Measurements from ENCODE around the gene SNU13. TPM values are rescaled to one million over a fixed set of nuclear protein-coding genes. Genes with fewer than 3 reads are reported as not detected.
A peak's percentile ranks its signal among the peaks of the same experiment; 100 is the strongest.
"Not testable (repeated sequence)": the region's sequence is repeated elsewhere in the genome, so short reads cannot be mapped to it uniquely, and the experiment has no call there.

SNU13 gene
- total RNA-seq, 4 donors from 2014 or later, result 99.0 to 169 (median 126) TPM

- TF ChIP-seq CTCF (IDR thresholded peaks at IDR 0.05), result no peak
- ATAC-seq (ENCODE audit: low FRiP score), result no peak
- DNase-seq (ENCODE audit: low spot score), result no peak
Observed at GRCh38 chr22:41690476-41690875, 1.8 kb upstream of the SNU13 start.

- ATAC-seq (ENCODE audit: low FRiP score) (peak; percentile 29), DNase-seq (ENCODE audit: low spot score) (no peak)
Observed at GRCh38 chr22:41687901-41688364, 734 bp downstream of the SNU13 start.

GRCh38 chr22:41686890-41687289 is 1.8 kb downstream of the SNU13 start:
- DNase-seq (ENCODE audit: low spot score); ATAC-seq (ENCODE audit: low FRiP score): not testable (repeated sequence)

More at GRCh38 chr22:41687901-41688364, 734 bp downstream of the SNU13 start:
- no peak for TF ChIP-seq CTCF (IDR thresholded peaks at IDR 0.05)

GRCh38 chr22:41684194-41684593 is 4.5 kb downstream of the SNU13 start:
- ATAC-seq (ENCODE audit: low FRiP score), result no peak
- TF ChIP-seq CTCF (IDR thresholded peaks at IDR 0.05), result no peak
- no peak for DNase-seq (ENCODE audit: low spot score)

GRCh38 chr22:41683616-41684015 is 5.1 kb downstream of the SNU13 start:
- ATAC-seq (ENCODE audit: low FRiP score) (no peak), DNase-seq (ENCODE audit: low spot score) (no peak)
- TF ChIP-seq CTCF (IDR thresholded peaks at IDR 0.05), result no peak

- no peak for TF ChIP-seq CTCF (IDR thresholded peaks at IDR 0.05)
- DNase-seq (ENCODE audit: low spot score), result no peak
- no peak for ATAC-seq (ENCODE audit: low FRiP score)
Observed at GRCh38 chr22:41683052-41683451, 5.6 kb downstream of the SNU13 start.

GRCh38 chr22:41682033-41682807 is 6.4 kb downstream of the SNU13 start:
- no peak for TF ChIP-seq CTCF (IDR thresholded peaks at IDR 0.05)
- peak; percentile 91 for ATAC-seq (ENCODE audit: low FRiP score)
- peak; percentile 71 for DNase-seq (ENCODE audit: low spot score)
